Keratinocyte (primary cell): ENCODE data around the gene ACTN1.

Experiments
- EZH2 ChIP-seq: IDR thresholded peaks from one replicate; pipeline ENCODE4 v1.6.1; 2012; ENCODE audit warnings: inconsistent platforms, mild to moderate bottlenecking, low read length, moderate library complexity
- TF ChIP-seq, protein P1 (sequence below), 3 experiments: IDR thresholded peaks in 1 of 3; conservative IDR thresholded peaks in 1 of 3; optimal IDR thresholded peaks in 1 of 3; 2 replicates in 2 of 3; 3 replicates in 1 of 3; pipeline versions ENCODE3 to v1.5.1; 2011; ENCODE audit warnings: low read length in 3 of 3, mild to moderate bottlenecking in 3 of 3, moderate library complexity in 2 of 3, control low read depth in 1 of 3, inconsistent platforms in 1 of 3; ENCODE audit not compliant: insufficient read depth in 2 of 3; ENCODE audit errors: extremely low read depth in 1 of 3

DNA sequence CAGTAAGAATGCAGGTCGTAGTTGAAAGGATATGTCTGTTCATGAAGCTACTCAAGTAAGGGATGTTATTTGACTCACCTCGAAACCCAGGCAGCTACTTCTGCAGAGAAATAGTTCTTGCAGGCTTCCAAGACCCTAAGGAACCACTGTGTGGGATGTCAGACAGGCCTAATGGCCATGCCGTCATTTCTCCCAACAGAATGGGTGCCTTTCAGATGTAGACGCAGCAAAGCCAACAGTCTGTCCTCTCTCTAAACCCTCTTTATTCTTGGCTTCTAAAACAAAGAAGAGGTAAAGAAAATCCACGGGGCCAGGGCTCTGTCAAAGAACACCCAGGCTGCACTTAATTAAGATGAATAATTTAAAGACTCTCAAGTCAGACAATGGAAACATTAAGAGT is 19.0 kb upstream of the ACTN1 start:
- TF ChIP-seq, protein P1, sequence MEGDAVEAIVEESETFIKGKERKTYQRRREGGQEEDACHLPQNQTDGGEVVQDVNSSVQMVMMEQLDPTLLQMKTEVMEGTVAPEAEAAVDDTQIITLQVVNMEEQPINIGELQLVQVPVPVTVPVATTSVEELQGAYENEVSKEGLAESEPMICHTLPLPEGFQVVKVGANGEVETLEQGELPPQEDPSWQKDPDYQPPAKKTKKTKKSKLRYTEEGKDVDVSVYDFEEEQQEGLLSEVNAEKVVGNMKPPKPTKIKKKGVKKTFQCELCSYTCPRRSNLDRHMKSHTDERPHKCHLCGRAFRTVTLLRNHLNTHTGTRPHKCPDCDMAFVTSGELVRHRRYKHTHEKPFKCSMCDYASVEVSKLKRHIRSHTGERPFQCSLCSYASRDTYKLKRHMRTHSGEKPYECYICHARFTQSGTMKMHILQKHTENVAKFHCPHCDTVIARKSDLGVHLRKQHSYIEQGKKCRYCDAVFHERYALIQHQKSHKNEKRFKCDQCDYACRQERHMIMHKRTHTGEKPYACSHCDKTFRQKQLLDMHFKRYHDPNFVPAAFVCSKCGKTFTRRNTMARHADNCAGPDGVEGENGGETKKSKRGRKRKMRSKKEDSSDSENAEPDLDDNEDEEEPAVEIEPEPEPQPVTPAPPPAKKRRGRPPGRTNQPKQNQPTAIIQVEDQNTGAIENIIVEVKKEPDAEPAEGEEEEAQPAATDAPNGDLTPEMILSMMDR (optimal IDR thresholded peaks at IDR 0.05 in 1 of 3, IDR thresholded peaks at IDR 0.05 in 1 of 3, conservative IDR thresholded peaks at IDR 0.05 in 1 of 3; ENCODE audit: extremely low read depth in 1 of 3, insufficient read depth in 2 of 3, low read length in 3 of 3): no peak
- no peak for TF ChIP-seq EZH2
